Uterus (tissue), 2 donors: ENCODE data around the gene NSUN6.

Experiments
- CTCF ChIP-seq, 4 experiments: fragments of 200-600 bp in 2 of 4; fragments of 450-650 bp in 2 of 4; sonication (generic) in 2 of 4; IDR thresholded peaks; one replicate each; pipeline ENCODE4 v1.5.1; 2016 to 2019; ENCODE audit warnings: antibody characterized with exemption in 4 of 4, mild to moderate bottlenecking in 2 of 4, moderate library complexity in 1 of 4
- POLR2A ChIP-seq, 2 donors: fragments of 450-650 bp; IDR thresholded peaks; one replicate each; pipeline ENCODE4 v1.6.1; 2016; ENCODE audit warnings: antibody characterized with exemption in 2 of 2, mild to moderate bottlenecking in 1 of 2, moderate library complexity in 1 of 2

GRCh38 chr10:18666810-18667209, 15.4 kb upstream of the NSUN6 start:
- TF ChIP-seq CTCF (IDR thresholded peaks at IDR 0.05) (no peak), POLR2A (IDR thresholded peaks at IDR 0.05) (no peak)
